H1 (cell line): ENCODE results near the gene KEL. TPM values are rescaled to one million over a fixed set of nuclear protein-coding genes. Genes with fewer than 3 reads are reported as not detected.
A peak's percentile ranks its signal among the peaks of the same experiment; 100 is the strongest.

Experiments
- CTCF ChIA-PET: fragments of 300-600 bp; sonication (Branson Sonifier 250); formaldehyde crosslinking; loops from one replicate; lab custom pipeline; 2021; ENCODE audit not compliant: partially characterized antibody; lab: Charles Lee
- POLR2A ChIA-PET: fragments of 300-600 bp; sonication (Branson Sonifier 250); formaldehyde crosslinking; loops from one replicate; lab custom pipeline; 2021; ENCODE audit warnings: inconsistent platforms; ENCODE audit not compliant: partially characterized antibody; lab: Charles Lee
- DNase-seq, 2 experiments: peaks; one replicate each; pipeline versions ENCODE4 v3.0.0 to v3.0.0-alpha.2; 2010 to 2022; ENCODE audit warnings: low spot score in 2 of 2, low read depth in 1 of 2, mixed read lengths in 1 of 2
- FAIRE-seq: peaks from 2 replicates; lab custom pipeline; 2011; peaks lifted over from hg19 to GRCh38; lab: Jason Lieb, UNC
- H2AFZ ChIP-seq: 2 replicates; pipeline ENCODE4 v1.8.1; 2012; ENCODE audit warnings: low read length, inconsistent platforms
- H2AK5ac ChIP-seq: 2 replicates; pipeline ENCODE4 v1.6.1; 2013; ENCODE audit warnings: low read depth, low read length
- H2BK120ac ChIP-seq: replicated peaks from 2 replicates; pipeline ENCODE3; 2013; ENCODE audit warnings: low read depth, low read length, inconsistent platforms
- H2BK12ac ChIP-seq: 2 replicates; pipeline ENCODE4 v1.6.1; 2013; ENCODE audit warnings: low read depth, low read length
- H2BK15ac ChIP-seq: 2 replicates; pipeline ENCODE4 v1.6.1; 2013; ENCODE audit warnings: low read length
- H2BK20ac ChIP-seq: 2 replicates; pipeline ENCODE4 v1.6.1; 2013; ENCODE audit warnings: low read length
- H2BK5ac ChIP-seq: 2 replicates; pipeline ENCODE4 v1.6.1; 2013; ENCODE audit warnings: low read depth, low read length
- H3K14ac ChIP-seq: 2 replicates; pipeline ENCODE4 v1.6.1; 2013; ENCODE audit warnings: inconsistent platforms; ENCODE audit not compliant: insufficient read length
- H3K18ac ChIP-seq: 2 replicates; pipeline ENCODE4 v1.6.1; 2013; ENCODE audit warnings: low read length; ENCODE audit errors: extremely low read depth
- H3K23ac ChIP-seq: 2 replicates; pipeline ENCODE4 v1.6.1; 2013; ENCODE audit warnings: inconsistent platforms; ENCODE audit not compliant: insufficient read length
- H3K23me2 ChIP-seq: 2 replicates; pipeline ENCODE4 v1.6.1; 2013; ENCODE audit warnings: low read depth, low read length
- H3K27ac ChIP-seq: 2 replicates; pipeline ENCODE4 v1.6.1; 2011; ENCODE audit warnings: low read depth, low read length, inconsistent platforms
- H3K27me3 ChIP-seq, 4 experiments: replicated peaks in 1 of 4; 1 replicate in 1 of 4; 2 replicates in 3 of 4; pipeline versions ENCODE4 v1.6.1 to v1.8.1; 2011 to 2013; ENCODE audit warnings: low read length in 3 of 4, mild to moderate bottlenecking in 3 of 4, inconsistent platforms in 2 of 4, mixed read lengths in 2 of 4, moderate library complexity in 1 of 4; ENCODE audit not compliant: control insufficient read depth in 3 of 4, insufficient read depth in 3 of 4; ENCODE audit errors: extremely low read depth in 1 of 4
- H3K36me3 ChIP-seq, 4 experiments: 2 replicates each; pipeline versions ENCODE4 v1.6.1 to v1.8.1; 2011 to 2013; ENCODE audit warnings: mild to moderate bottlenecking in 4 of 4, low read length in 3 of 4, moderate library complexity in 2 of 4, control low read depth in 1 of 4, inconsistent platforms in 1 of 4; ENCODE audit not compliant: insufficient read depth in 4 of 4, control insufficient read depth in 2 of 4
- H3K4ac ChIP-seq: replicated peaks from 2 replicates; pipeline ENCODE3; 2013; ENCODE audit warnings: low read length, low read depth, mixed read lengths, inconsistent platforms; ENCODE audit not compliant: insufficient read length
- H3K4me1 ChIP-seq, 4 experiments: replicated peaks in 1 of 4; 1 replicate in 1 of 4; 2 replicates in 3 of 4; pipeline versions ENCODE4 v1.6.1 to v1.8.1; 2011 to 2013; ENCODE audit warnings: low read length in 3 of 4, inconsistent platforms in 2 of 4, mixed read lengths in 1 of 4; ENCODE audit not compliant: insufficient read depth in 4 of 4, control insufficient read depth in 3 of 4
- H3K4me2 ChIP-seq, 2 experiments: 2 replicates each; pipeline versions ENCODE4 v1.6.1 to v1.8.1; 2011 to 2013; ENCODE audit warnings: low read depth in 2 of 2, low read length in 2 of 2, control low read depth in 1 of 2, inconsistent platforms in 1 of 2, mild to moderate bottlenecking in 1 of 2; ENCODE audit not compliant: insufficient read depth in 1 of 2
- H3K4me3 ChIP-seq, 4 experiments: fragments of 200-600, 300-600 bp in 1 of 4; sonication (generic), shearing (Covaris generic), sonication (Bioruptor Twin) in 1 of 4; 2 replicates each; pipeline versions ENCODE4 v1.5.1 to v1.8.1; 2011 to 2016; ENCODE audit warnings: low read length in 4 of 4, low read depth in 3 of 4, control low read depth in 2 of 4, inconsistent platforms in 2 of 4, mild to moderate bottlenecking in 2 of 4, mixed read lengths in 1 of 4, moderate library complexity in 1 of 4; ENCODE audit not compliant: insufficient read depth in 2 of 4; ENCODE audit errors: extremely low read depth in 1 of 4
- H3K56ac ChIP-seq: replicated peaks from 2 replicates; pipeline ENCODE3; 2013; ENCODE audit warnings: low read depth, mild to moderate bottlenecking, mixed read lengths, low read length, inconsistent platforms; ENCODE audit not compliant: insufficient read length
- H3K79me1 ChIP-seq: 2 replicates; pipeline ENCODE4 v1.6.1; 2013; ENCODE audit warnings: low read depth, low read length, control low read depth
- H3K79me2 ChIP-seq, 2 experiments: 2 replicates each; pipeline versions ENCODE4 v1.6.1 to v1.8.1; 2012 to 2013; ENCODE audit warnings: low read length in 2 of 2, mild to moderate bottlenecking in 2 of 2, inconsistent platforms in 1 of 2; ENCODE audit not compliant: insufficient read depth in 2 of 2, control insufficient read depth in 1 of 2
- H3K9ac ChIP-seq, 4 experiments: replicated peaks in 1 of 4; 1 replicate in 1 of 4; 2 replicates in 3 of 4; pipeline versions ENCODE4 v1.6.1 to v1.8.1; 2011 to 2013; ENCODE audit warnings: low read depth in 3 of 4, low read length in 3 of 4, control low read depth in 2 of 4, mild to moderate bottlenecking in 2 of 4, moderate library complexity in 2 of 4, inconsistent platforms in 1 of 4; ENCODE audit errors: extremely low read depth in 1 of 4
- H3K9me3 ChIP-seq, 2 experiments: 2 replicates each; pipeline versions ENCODE4 v1.6.1 to v1.8.1; 2012 to 2013; ENCODE audit warnings: mild to moderate bottlenecking in 2 of 2, moderate library complexity in 2 of 2, control low read depth in 1 of 2, inconsistent platforms in 1 of 2, low read depth in 1 of 2, low read length in 1 of 2, mixed read lengths in 1 of 2; ENCODE audit not compliant: insufficient read depth in 2 of 2
- H4K20me1 ChIP-seq, 2 experiments: replicated peaks in 1 of 2; 2 replicates each; pipeline versions ENCODE3 to v1.8.1; 2011 to 2013; ENCODE audit warnings: inconsistent platforms in 2 of 2, low read length in 2 of 2, mild to moderate bottlenecking in 1 of 2; ENCODE audit not compliant: insufficient read depth in 2 of 2, control insufficient read depth in 1 of 2
- H4K5ac ChIP-seq: 2 replicates; pipeline ENCODE4 v1.6.1; 2013; ENCODE audit warnings: low read length, low read depth, mixed read lengths, inconsistent platforms; ENCODE audit not compliant: insufficient read length
- H4K8ac ChIP-seq: 2 replicates; pipeline ENCODE4 v1.8.0; 2013; ENCODE audit warnings: mild to moderate bottlenecking, moderate library complexity, low read length, inconsistent platforms; ENCODE audit not compliant: insufficient read depth; ENCODE audit errors: extremely low read depth
- H4K91ac ChIP-seq: replicated peaks from 2 replicates; pipeline ENCODE3; 2013; ENCODE audit warnings: low read length, mixed read lengths, inconsistent platforms; ENCODE audit not compliant: insufficient read length
- CTCF ChIP-seq, 3 experiments: IDR thresholded peaks; 1 replicate in 2 of 3; 2 replicates in 1 of 3; pipeline versions ENCODE4 v1.5.1 to v1.6.1; 2011; ENCODE audit warnings: low read length in 3 of 3, mild to moderate bottlenecking in 3 of 3, inconsistent platforms in 2 of 3, low read depth in 1 of 3, moderate library complexity in 1 of 3; ENCODE audit not compliant: insufficient read depth in 1 of 3; ENCODE audit errors: control extremely low read depth in 1 of 3
- HDAC2 ChIP-seq, 2 experiments: fragments of 300-600 bp in 1 of 2; sonication (generic) in 1 of 2; IDR thresholded peaks; 2 replicates each; pipeline ENCODE4 v1.6.1; 2011 to 2012; ENCODE audit warnings: low read depth in 2 of 2, low read length in 2 of 2, mild to moderate bottlenecking in 2 of 2, moderate library complexity in 2 of 2, borderline replicate concordance in 1 of 2, inconsistent platforms in 1 of 2
- HDAC6 ChIP-seq: IDR thresholded peaks from one replicate; pipeline ENCODE4 v1.7.1; 2012; ENCODE audit warnings: low read depth, mild to moderate bottlenecking, inconsistent platforms, low read length, moderate library complexity
- RAD21 ChIP-seq, 2 experiments: IDR thresholded peaks in 1 of 2; conservative IDR thresholded peaks in 1 of 2; 2 replicates each; pipeline ENCODE4 v1.6.1; 2011; ENCODE audit warnings: low read depth in 2 of 2, low read length in 2 of 2, improper control_type of control experiment in 1 of 2, inconsistent platforms in 1 of 2, mild to moderate bottlenecking in 1 of 2, moderate library complexity in 1 of 2
- RFX5 ChIP-seq: IDR thresholded peaks from 2 replicates; pipeline ENCODE4 v1.6.1; 2011; ENCODE audit warnings: low read depth, low read length, improper control_type of control experiment, borderline replicate concordance
- YY1 ChIP-seq: IDR thresholded peaks from 2 replicates; pipeline ENCODE4 v1.6.1; 2011; ENCODE audit warnings: low read depth, mild to moderate bottlenecking, low read length
- ZNF274 ChIP-seq: IDR thresholded peaks from 2 replicates; pipeline ENCODE4 v1.7.0; 2012; ENCODE audit warnings: low read length, borderline replicate concordance; ENCODE audit errors: extremely low read depth
- WGBS, 2 experiments: shearing (Covaris generic) in 1 of 2; methylation state at CpG; one replicate each; pipeline versions ENCODE4 v1.1.6 to v1.1.7; 2013 to 2015; ENCODE audit warnings: low lambda C conversion rate in 2 of 2, mixed read lengths in 2 of 2, inconsistent platforms in 1 of 2, low coverage in 1 of 2, missing lambda C conversion rate in 1 of 2; ENCODE audit not compliant: insufficient replicate concordance in 2 of 2, insufficient coverage in 1 of 2, insufficient read length in 1 of 2; ENCODE audit errors: extremely low coverage in 1 of 2, missing lambda C conversion rate in 1 of 2; 5-methylcytosine and 5-hydroxymethylcytosine counted together
- polyA plus RNA-seq, 7 experiments: library from polyadenylated mRNA; depleted of rRNA in 3 of 7; stranded (reverse) in 5 of 7; unstranded in 2 of 7; fragments of >200 nt in 5 of 7; fragments of 200-250 nt in 2 of 7; gene quantifications; 1 replicate in 5 of 7; 2 replicates in 1 of 7; 4 replicates in 1 of 7; pipeline versions ENCODE4 v1.2.1 to v1.2.3, GENCODE V29; 2011 to 2013; ENCODE audit warnings: missing spikeins in 2 of 7, mixed read lengths in 2 of 7
- total RNA-seq: library from RNA; stranded (reverse); fragmentation: NEBNext Ultra II Directional; extraction: Animal tissue kit (Norgen Biotek cat#: 25700); gene quantifications from 2 replicates; pipeline ENCODE4 v1.2.1, GENCODE V29; 2021

The KEL gene
- total and polyA plus RNA-seq, 2 of the 8 experiments (the other 6 are each of a cell fraction or from before 2014, with no cell fraction given): 1.8 to 1.9 TPM

DNA sequence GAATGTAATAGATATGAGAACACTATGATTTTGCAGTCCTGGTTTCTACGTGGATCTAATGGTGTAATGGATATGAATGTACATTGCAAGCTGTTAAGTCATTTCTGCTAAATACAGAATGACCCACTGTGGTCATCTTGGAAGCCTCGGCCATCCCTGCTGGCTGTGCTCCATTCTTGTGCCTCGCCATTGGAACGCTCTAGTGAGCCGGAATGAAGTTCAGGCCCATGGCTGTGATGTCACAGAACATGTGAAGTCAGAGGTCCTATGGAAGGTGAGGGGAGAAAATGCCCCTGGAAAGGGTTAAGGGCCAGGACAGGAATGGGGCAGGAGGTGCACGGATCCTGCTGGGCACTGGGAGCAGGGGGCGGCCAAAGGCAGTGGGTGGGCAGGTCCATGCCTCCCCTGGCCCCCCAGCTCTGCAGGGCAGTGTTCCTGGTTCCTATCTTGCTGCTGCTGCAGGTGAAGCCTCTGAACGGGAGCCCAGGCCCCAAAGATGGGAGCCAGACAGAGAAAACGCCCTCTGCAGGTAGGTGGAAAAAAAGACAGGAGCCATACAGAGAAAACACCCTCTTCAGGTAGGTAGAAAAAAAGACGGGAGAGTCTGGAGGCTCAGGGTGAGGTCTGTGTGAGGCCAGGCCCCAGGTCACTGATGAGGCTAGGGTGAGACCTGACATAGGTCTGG is 22.8 kb downstream of the KEL start, which contains the start of gene LLCFC1:
LLCFC1 (plus strand) TSS at position 259 of the 685 bp plus-strand sequence; CDS start at position 397, 138 bp downstream.
- H4K20me1 ChIP-seq: peaks cover 0 to 1% of the 10 kb centered on the region in 2 experiments
- H2BK20ac ChIP-seq: no peak within 1 kb of the TSS
- H3K18ac ChIP-seq: no peak within 1 kb of the TSS; the same call in 1 of the 2 replicates
- no peak within 1 kb of the TSS for H4K5ac ChIP-seq
- no peak within 1 kb of the TSS for H3K27ac ChIP-seq
- H3K23me2 ChIP-seq: no peaks in the 10 kb centered on the region
- H2AFZ ChIP-seq: 0 out of 2 replicates have a peak within 1 kb of the TSS, but pooled peaks have one; percentile 56
- no peak within 1 kb of the TSS for H4K91ac ChIP-seq
- H3K4me3 ChIP-seq: no peak within 1 kb of the TSS
- 0 out of 2 replicates have a peak within 1 kb of the TSS, but pooled peaks have one; percentile 84 for H4K8ac ChIP-seq
- 52% methylated on average over 10 of the region's 10 CpGs; no CpG with 5 or more reads in 1 of the 2 experiments for WGBS, 2 experiments
- no peak within 1 kb of the TSS for H3K4me2 ChIP-seq
- H2BK120ac ChIP-seq: no peak within 1 kb of the TSS
- H2BK15ac ChIP-seq: no peak within 1 kb of the TSS
- no peaks in the 10 kb centered on the region for H3K4me1 ChIP-seq
- no peak within 1 kb of the TSS for H3K14ac ChIP-seq
- POLR2A ChIA-PET: no interaction called here
- CTCF ChIA-PET: interaction anchor here (0.6 to 2.6 kb wide), 20 partner anchors 8 to 720 kb away, joined by 3 to 12 read pairs (median 4); no protein-coding TSS in a partner anchor
- H3K79me1 ChIP-seq: no peaks in the 10 kb centered on the region
- no peak within 1 kb of the TSS for H2BK12ac ChIP-seq
- H2AK5ac ChIP-seq: no peak within 1 kb of the TSS
- no peak within 1 kb of the TSS for H3K4ac ChIP-seq
- H3K9ac ChIP-seq: no peak within 1 kb of the TSS
- TF ChIP-seq ZNF274: no peak
- peak; percentile 55 to 71 for TF ChIP-seq RAD21 (IDR thresholded peaks at IDR 0.05 in 1 of 2, conservative IDR thresholded peaks at IDR 0.05 in 1 of 2; ENCODE audit: low read depth in 2 of 2, low read length in 2 of 2)
- TF ChIP-seq HDAC6: no peak
- TF ChIP-seq HDAC2 (IDR thresholded peaks at IDR 0.05; ENCODE audit: borderline replicate concordance in 1 of 2, low read depth in 2 of 2, low read length in 2 of 2): no peak
- TF ChIP-seq RFX5: no peak
- peak; percentile 71; the same call in 1 of the 2 replicates for TF ChIP-seq YY1
- TF ChIP-seq CTCF (IDR thresholded peaks at IDR 0.05; ENCODE audit: control extremely low read depth in 1 of 3, insufficient read depth in 1 of 3, low read depth in 1 of 3, low read length in 3 of 3): peak; percentile 55 to 97 (median 85)
- DNase-seq: peak; percentile 19 to 71
- no peaks in the 10 kb centered on the region for H3K79me2 ChIP-seq
- no peak within 1 kb of the TSS for H3K56ac ChIP-seq
- H3K9me3 ChIP-seq: no peaks in the 10 kb centered on the region
- no peaks in the 10 kb centered on the region; a peak in 1 of 7 replicates for H3K27me3 ChIP-seq
- H3K23ac ChIP-seq: no peak within 1 kb of the TSS
- no peaks in the 10 kb centered on the region for H3K36me3 ChIP-seq
- FAIRE-seq: peak; percentile 65
- H2BK5ac ChIP-seq: no peak within 1 kb of the TSS
